Measurements from ENCODE around the gene FLT4.

The FLT4 gene

GRCh38 chr5:180644825-180645273, 4.6 kb downstream of the FLT4 start:
- DNase-seq (ENCODE audit: low read depth): no peak
- TF ChIP-seq CTCF (IDR thresholded peaks at IDR 0.05; ENCODE audit: insufficient read depth, low read depth, low read length, missing control alignments): no peak
- H3K4me3 ChIP-seq (ENCODE audit: low read length): no peak overlapping the region

- no peak for TF ChIP-seq CTCF (IDR thresholded peaks at IDR 0.05; ENCODE audit: insufficient read depth, low read depth, low read length, missing control alignments)
- DNase-seq (ENCODE audit: low read depth): no peak
- no peak overlapping the region for H3K4me3 ChIP-seq (ENCODE audit: low read length)
These were observed 5.1 kb downstream of the FLT4 start for GRCh38 chr5:180644129-180644824.

- TF ChIP-seq CTCF (IDR thresholded peaks at IDR 0.05; ENCODE audit: insufficient read depth, low read depth, low read length, missing control alignments): no peak
- H3K4me3 ChIP-seq (ENCODE audit: low read length): no peak overlapping the region
- DNase-seq (ENCODE audit: low read depth): no peak
These were observed 6.1 kb downstream of the FLT4 start for GRCh38 chr5:180643191-180643851.

DNA sequence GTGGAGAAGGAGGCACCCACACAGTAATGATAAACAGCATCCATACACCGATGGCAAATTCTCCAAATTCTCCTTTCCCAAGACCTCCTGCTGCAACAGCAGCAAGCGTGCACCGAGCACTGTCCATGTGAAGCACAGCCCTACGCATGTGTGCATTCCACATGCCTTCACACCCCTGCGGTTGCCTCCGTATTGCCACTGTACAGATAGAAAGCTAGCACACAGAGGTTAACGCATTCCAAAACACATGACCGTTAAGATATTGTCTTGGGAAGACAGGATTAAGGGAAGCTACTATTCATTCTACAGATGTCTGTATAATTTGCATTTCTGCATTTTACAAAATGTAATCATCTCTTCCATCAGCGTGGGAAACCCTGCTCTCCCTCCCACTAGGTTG, 6.6 kb downstream of the FLT4 start:
- TF ChIP-seq CTCF (IDR thresholded peaks at IDR 0.05; ENCODE audit: insufficient read depth, low read depth, low read length, missing control alignments): no peak
- DNase-seq (ENCODE audit: low read depth): no peak
- no peak overlapping the region for H3K4me3 ChIP-seq (ENCODE audit: low read length)

DNA sequence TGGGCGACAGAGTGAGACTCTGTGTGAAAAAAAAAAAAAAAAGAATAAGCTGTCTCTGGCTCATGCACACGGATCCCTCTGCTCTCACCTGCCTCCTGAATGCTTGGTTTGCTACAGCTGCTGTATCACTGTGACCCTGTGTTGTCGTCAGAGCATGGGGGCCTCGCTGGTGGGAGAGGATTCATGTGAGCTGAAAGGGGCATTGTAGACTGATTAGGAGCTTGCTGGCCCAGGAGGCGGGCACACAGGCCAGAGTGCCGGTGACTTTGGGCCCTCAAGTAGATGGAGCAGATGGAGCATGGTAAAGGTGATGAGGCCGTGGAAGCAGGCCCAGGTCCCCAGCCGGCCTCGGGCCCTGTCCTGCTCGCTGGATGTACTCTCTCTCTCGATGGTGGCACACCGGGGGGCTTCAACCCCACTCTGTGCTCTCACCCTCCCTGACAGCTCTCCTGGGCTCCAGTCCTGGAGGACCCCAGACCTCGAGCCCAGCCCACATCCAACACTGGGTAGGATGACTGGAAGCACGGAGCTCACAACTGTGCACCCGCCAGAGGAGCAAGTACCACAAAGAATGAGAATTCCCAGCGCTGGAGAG, 7.1 kb downstream of the FLT4 start:
- no peak for TF ChIP-seq CTCF (IDR thresholded peaks at IDR 0.05; ENCODE audit: insufficient read depth, low read depth, low read length, missing control alignments)
- DNase-seq (ENCODE audit: low read depth): no peak
- H3K4me3 ChIP-seq (ENCODE audit: low read length): no peak overlapping the region

GRCh38 chr5:180641566-180641900, 7.9 kb downstream of the FLT4 start:
- no peak overlapping the region for H3K4me3 ChIP-seq (ENCODE audit: low read length)
- DNase-seq (ENCODE audit: low read depth): no peak
- no peak for TF ChIP-seq CTCF (IDR thresholded peaks at IDR 0.05; ENCODE audit: insufficient read depth, low read depth, low read length, missing control alignments)
